Measurements from ENCODE around the gene COLEC11. TPM values are rescaled to one million over a fixed set of nuclear protein-coding genes. Genes with fewer than 3 reads are reported as not detected.

Gene COLEC11
- total and polyA plus RNA-seq, 2 of the 13 experiments (the other 11 are each of a cell fraction or from before 2014, with no cell fraction given), result 1.5 to 3.0 TPM

GRCh38 chr2:3585261-3586109 lies 9.4 kb upstream of the COLEC11 start:
- POLR2A ChIA-PET, result interaction anchor here (0.9 to 5.4 kb wide), 10 partner anchors 10 to 120 kb away, joined by 3 to 60 read pairs (median 8); partner anchors contain the start of genes RNASEH1 and RPS7
- Histone ChIP-seq H3K9ac (ENCODE audit: insufficient read depth, low read depth, low read length) (peak overlapping the region; percentile 68), H4K20me1 (ENCODE audit: insufficient read depth, low read length) (peaks cover 14% of the 10 kb centered on the region), H3K36me3 (replicated peaks in 1 of 2; ENCODE audit: control insufficient read depth in 1 of 2, insufficient read depth in 2 of 2, low read length in 2 of 2) (peaks cover 7 to 24% of the 10 kb centered on the region in 2 experiments), H3K4me3 (replicated peaks in 1 of 3; ENCODE audit: insufficient read depth in 1 of 3, low read depth in 2 of 3, low read length in 3 of 3) (peak overlapping the region; percentile 27 to 61 (median 48)), H3K27me3 (ENCODE audit: control insufficient read depth in 1 of 2, insufficient read depth in 2 of 2, low read length in 2 of 2) (no peaks in the 10 kb centered on the region), H3K9me3 (ENCODE audit: low read length) (no peaks in the 10 kb centered on the region), H3K4me1 (ENCODE audit: insufficient read depth, low read length) (peaks cover 47% of the 10 kb centered on the region), H3K27ac (ENCODE audit: extremely low read length, insufficient read depth, low read length) (peak overlapping the region; percentile 70), H2AFZ (ENCODE audit: low read length) (no peak overlapping the region), H3K79me2 (ENCODE audit: insufficient read depth, low read length) (peaks cover 10% of the 10 kb centered on the region), H3K4me2 (ENCODE audit: low read depth, low read length) (peak overlapping the region; percentile 82)
- WGBS (ENCODE audit: low lambda C conversion rate), result 7% methylated on average over 27 of the region's 29 CpGs
- BruUV-seq (replicated peaks), result no TSS peak
- CTCF ChIA-PET (ENCODE audit: low intra/inter-chr PET ratio, low total read pairs), result no interaction called here
- in situ Hi-C loops (cut with HindIII; ENCODE audit: extremely low pct_ligation_motif_present, low pct_unique_long_range_greater_than_20kb) (no loop called here), intact Hi-C loops (cut with micrococcal nuclease; ENCODE audit: unreplicated experiment) (loop anchor here (2.0 kb wide), 1 partner anchor 65 kb away; no protein-coding TSS in a partner anchor)
- DNase-seq (ENCODE audit: low spot score), result peak; percentile 88
- peak; percentile 82 for ATAC-seq
- peak; percentile 81 for FAIRE-seq
- peak; percentile 22; the same call in 1 of the 2 replicates for TF ChIP-seq SMC3 (IDR thresholded peaks at IDR 0.05; ENCODE audit: low read length)
- TF ChIP-seq ARHGAP35 (CRISPR knock-in tag; IDR thresholded peaks at IDR 0.05; ENCODE audit: borderline replicate concordance), result no peak
- peak; percentile 45; the same call in 1 of the 2 replicates for TF ChIP-seq ZNF619 (CRISPR knock-in tag; IDR thresholded peaks at IDR 0.05)
- TF ChIP-seq ZMYM2 (CRISPR knock-in tag; IDR thresholded peaks at IDR 0.05), result peak; percentile 59; the same call in 1 of the 2 replicates
- no peak for TF ChIP-seq ARNT (IDR thresholded peaks at IDR 0.05)
- peak; percentile 87; the same call in 1 of the 2 replicates for TF ChIP-seq MXD4 (CRISPR knock-in tag; IDR thresholded peaks at IDR 0.05)
- TF ChIP-seq SRSF1 (optimal IDR thresholded peaks at IDR 0.05; ENCODE audit: low read depth, low read length), result peak; percentile 61
- TF ChIP-seq, protein P1, sequence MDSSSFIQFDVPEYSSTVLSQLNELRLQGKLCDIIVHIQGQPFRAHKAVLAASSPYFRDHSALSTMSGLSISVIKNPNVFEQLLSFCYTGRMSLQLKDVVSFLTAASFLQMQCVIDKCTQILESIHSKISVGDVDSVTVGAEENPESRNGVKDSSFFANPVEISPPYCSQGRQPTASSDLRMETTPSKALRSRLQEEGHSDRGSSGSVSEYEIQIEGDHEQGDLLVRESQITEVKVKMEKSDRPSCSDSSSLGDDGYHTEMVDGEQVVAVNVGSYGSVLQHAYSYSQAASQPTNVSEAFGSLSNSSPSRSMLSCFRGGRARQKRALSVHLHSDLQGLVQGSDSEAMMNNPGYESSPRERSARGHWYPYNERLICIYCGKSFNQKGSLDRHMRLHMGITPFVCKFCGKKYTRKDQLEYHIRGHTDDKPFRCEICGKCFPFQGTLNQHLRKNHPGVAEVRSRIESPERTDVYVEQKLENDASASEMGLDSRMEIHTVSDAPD (CRISPR knock-in tag; IDR thresholded peaks at IDR 0.05), result peak; percentile 74; the same call in 1 of the 2 replicates
- TF ChIP-seq NFE2 (CRISPR knock-in tag; IDR thresholded peaks at IDR 0.05), result no peak
- peak in 1 of 2 experiments; percentile 83; a peak in 2 of 4 replicates for TF ChIP-seq EP300 (IDR thresholded peaks at IDR 0.05; ENCODE audit: low read depth in 2 of 2, low read length in 2 of 2)
- TF ChIP-seq EP300 (CRISPR knock-in tag; IDR thresholded peaks at IDR 0.05; ENCODE audit: borderline replicate concordance), result no peak
- TF ChIP-seq HINFP (CRISPR knock-in tag; IDR thresholded peaks at IDR 0.05; ENCODE audit: low read depth), result peak; percentile 69; the same call in 1 of the 2 replicates
- no peak for TF ChIP-seq HOXA9 (CRISPR knock-in tag; IDR thresholded peaks at IDR 0.05; ENCODE audit: borderline replicate concordance)
- TF ChIP-seq ATM (IDR thresholded peaks at IDR 0.05; ENCODE audit: borderline replicate concordance), result no peak
- peak; percentile 17 for TF ChIP-seq TBL1XR1 (IDR thresholded peaks at IDR 0.05; ENCODE audit: borderline replicate concordance, low read length, partially characterized antibody)
- TF ChIP-seq, protein P2, sequence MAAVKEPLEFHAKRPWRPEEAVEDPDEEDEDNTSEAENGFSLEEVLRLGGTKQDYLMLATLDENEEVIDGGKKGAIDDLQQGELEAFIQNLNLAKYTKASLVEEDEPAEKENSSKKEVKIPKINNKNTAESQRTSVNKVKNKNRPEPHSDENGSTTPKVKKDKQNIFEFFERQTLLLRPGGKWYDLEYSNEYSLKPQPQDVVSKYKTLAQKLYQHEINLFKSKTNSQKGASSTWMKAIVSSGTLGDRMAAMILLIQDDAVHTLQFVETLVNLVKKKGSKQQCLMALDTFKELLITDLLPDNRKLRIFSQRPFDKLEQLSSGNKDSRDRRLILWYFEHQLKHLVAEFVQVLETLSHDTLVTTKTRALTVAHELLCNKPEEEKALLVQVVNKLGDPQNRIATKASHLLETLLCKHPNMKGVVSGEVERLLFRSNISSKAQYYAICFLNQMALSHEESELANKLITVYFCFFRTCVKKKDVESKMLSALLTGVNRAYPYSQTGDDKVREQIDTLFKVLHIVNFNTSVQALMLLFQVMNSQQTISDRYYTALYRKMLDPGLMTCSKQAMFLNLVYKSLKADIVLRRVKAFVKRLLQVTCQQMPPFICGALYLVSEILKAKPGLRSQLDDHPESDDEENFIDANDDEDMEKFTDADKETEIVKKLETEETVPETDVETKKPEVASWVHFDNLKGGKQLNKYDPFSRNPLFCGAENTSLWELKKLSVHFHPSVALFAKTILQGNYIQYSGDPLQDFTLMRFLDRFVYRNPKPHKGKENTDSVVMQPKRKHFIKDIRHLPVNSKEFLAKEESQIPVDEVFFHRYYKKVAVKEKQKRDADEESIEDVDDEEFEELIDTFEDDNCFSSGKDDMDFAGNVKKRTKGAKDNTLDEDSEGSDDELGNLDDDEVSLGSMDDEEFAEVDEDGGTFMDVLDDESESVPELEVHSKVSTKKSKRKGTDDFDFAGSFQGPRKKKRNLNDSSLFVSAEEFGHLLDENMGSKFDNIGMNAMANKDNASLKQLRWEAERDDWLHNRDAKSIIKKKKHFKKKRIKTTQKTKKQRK (IDR thresholded peaks at IDR 0.05; ENCODE audit: low read length), result no peak
- no peak for TF ChIP-seq CBFB (CRISPR knock-in tag; IDR thresholded peaks at IDR 0.05)
- 0 out of 2 replicates have a peak, but pooled peaks have one; percentile 3 for TF ChIP-seq STAG1 (CRISPR knock-in tag; IDR thresholded peaks at IDR 0.05)
